ENCODE measurements around the gene ADA. TPM values are rescaled to one million over a fixed set of nuclear protein-coding genes. Genes with fewer than 3 reads are reported as not detected.

ADA gene
- polyA plus RNA-seq, 1 of the 3 experiments (the other 2 are of a cell fraction) = 25.7 TPM

- no peak overlapping the region for H3K27ac ChIP-seq (ENCODE audit: low read depth in 2 of 2, low read length in 1 of 2)
- no peaks in the 10 kb centered on the region for H3K9me3 ChIP-seq
- H3K9me2 ChIP-seq = no peaks in the 10 kb centered on the region
- no peak for DNase-seq
- ChIA-PET CTCF (interaction anchor here (1.2 to 1.3 kb wide), 2 partner anchors 24 to 418 kb away, joined by 3 read pairs; no protein-coding TSS in a partner anchor), POLR2A (no interaction called here)
- H3K79me2 ChIP-seq (ENCODE audit: insufficient read depth) = no peaks in the 10 kb centered on the region
- H2AFZ ChIP-seq (ENCODE audit: low read depth) = no peak overlapping the region
- no peak overlapping the region for H3K4me2 ChIP-seq
- no peaks in the 10 kb centered on the region for H3K27me3 ChIP-seq (ENCODE audit: insufficient read depth)
- no peak overlapping the region for H3K4me3 ChIP-seq (ENCODE audit: low read depth in 2 of 2, low read length in 1 of 2)
- TF ChIP-seq ELF1 (IDR thresholded peaks at IDR 0.05) (no peak), SIN3A (IDR thresholded peaks at IDR 0.05; ENCODE audit: borderline replicate concordance, low read depth, low read length) (no peak), RFX5 (IDR thresholded peaks at IDR 0.05; ENCODE audit: low read length) (no peak), FOSL2 (IDR thresholded peaks at IDR 0.05; ENCODE audit: borderline replicate concordance, low read depth) (no peak), RCOR1 (IDR thresholded peaks at IDR 0.05; ENCODE audit: low read length) (no peak), MAX (IDR thresholded peaks at IDR 0.05; ENCODE audit: low read depth) (no peak), ZBTB33 (IDR thresholded peaks at IDR 0.05; ENCODE audit: borderline replicate concordance, low read depth) (no peak), CTCF (IDR thresholded peaks at IDR 0.05) (no peak)
- no peaks in the 10 kb centered on the region for H4K20me1 ChIP-seq (ENCODE audit: insufficient read depth)
- WGBS (ENCODE audit: low lambda C conversion rate) = 84% methylated on average over 15 of the region's 18 CpGs
- no peak overlapping the region for H3K9ac ChIP-seq
- no peaks in the 10 kb centered on the region for H3F3A ChIP-seq (replicated peaks; ENCODE audit: insufficient read depth)
- H3K4me1 ChIP-seq (ENCODE audit: control insufficient read depth in 1 of 2, insufficient read depth in 2 of 2, low read depth in 1 of 2, low read length in 1 of 2) = peaks cover 0 to 6% of the 10 kb centered on the region in 2 experiments; a peak in 1 of 4 replicates
- peaks cover 0 to 3% of the 10 kb centered on the region in 2 experiments for H3K36me3 ChIP-seq (replicated peaks in 1 of 2; ENCODE audit: control insufficient read depth in 1 of 2, insufficient read depth in 2 of 2, low read length in 1 of 2)
Observed at GRCh38 chr20:44633872-44634600, 17.5 kb downstream of the ADA start.

- DNase-seq = no peak
- no peak overlapping the region for H3K27ac ChIP-seq (ENCODE audit: low read depth in 2 of 2, low read length in 1 of 2)
- no peaks in the 10 kb centered on the region for H3K9me2 ChIP-seq
- TF ChIP-seq RCOR1 (IDR thresholded peaks at IDR 0.05; ENCODE audit: low read length) (no peak), USF2 (IDR thresholded peaks at IDR 0.05; ENCODE audit: borderline replicate concordance, low read depth, low read length) (no peak), CHD2 (IDR thresholded peaks at IDR 0.05; ENCODE audit: low read length, partially characterized antibody) (no peak), FOSL2 (IDR thresholded peaks at IDR 0.05; ENCODE audit: borderline replicate concordance, low read depth) (no peak)
- WGBS (ENCODE audit: low lambda C conversion rate) = 85% methylated on average over 3 of the region's 3 CpGs
- no peak overlapping the region for H3K4me3 ChIP-seq (ENCODE audit: low read depth in 2 of 2, low read length in 1 of 2)
- H3F3A ChIP-seq (replicated peaks; ENCODE audit: insufficient read depth) = no peaks in the 10 kb centered on the region
- H2AFZ ChIP-seq (ENCODE audit: low read depth) = no peak overlapping the region
- H4K20me1 ChIP-seq (ENCODE audit: insufficient read depth) = no peaks in the 10 kb centered on the region
- H3K79me2 ChIP-seq (ENCODE audit: insufficient read depth) = no peaks in the 10 kb centered on the region
- H3K9ac ChIP-seq = no peak overlapping the region
- H3K9me3 ChIP-seq = no peaks in the 10 kb centered on the region
- peaks cover 0 to 6% of the 10 kb centered on the region in 2 experiments; a peak in 1 of 4 replicates for H3K4me1 ChIP-seq (ENCODE audit: control insufficient read depth in 1 of 2, insufficient read depth in 2 of 2, low read depth in 1 of 2, low read length in 1 of 2)
- ChIA-PET CTCF (interaction anchor here (1.1 to 1.3 kb wide), 3 partner anchors 23 to 417 kb away, joined by 3 to 5 read pairs (median 3); no protein-coding TSS in a partner anchor), POLR2A (no interaction called here)
- H3K27me3 ChIP-seq (ENCODE audit: insufficient read depth) = no peaks in the 10 kb centered on the region
- H3K36me3 ChIP-seq (replicated peaks in 1 of 2; ENCODE audit: control insufficient read depth in 1 of 2, insufficient read depth in 2 of 2, low read length in 1 of 2) = peaks cover 0 to 3% of the 10 kb centered on the region in 2 experiments
- no peak overlapping the region for H3K4me2 ChIP-seq
Observed at GRCh38 chr20:44633187-44633810, 18.2 kb downstream of the ADA start.

Data from SK-N-SH (cell line).